HepG2 (cell line): ENCODE data around the gene SPTB. TPM values are rescaled to one million over a fixed set of nuclear protein-coding genes. Genes with fewer than 3 reads are reported as not detected.

Source experiments
- AHR ChIP-seq: IDR thresholded peaks from 2 replicates; pipeline ENCODE4 v1.6.1; 2018; ENCODE audit warnings: missing genetic modification reagents, missing compliant biosample characterization
- FIP1L1 ChIP-seq: fragments of 200-400 bp; formaldehyde crosslinking; IDR thresholded peaks from 2 replicates; pipeline ENCODE4 v1.6.1; 2018; ENCODE audit warnings: low read depth, mild to moderate bottlenecking, low read length, moderate library complexity, borderline replicate concordance; ENCODE audit not compliant: insufficient read depth
- KLF15 ChIP-seq: sonication (generic); formaldehyde crosslinking; IDR thresholded peaks from 2 replicates; pipeline ENCODE4 v1.8.1; 2023; ENCODE audit warnings: borderline replicate concordance, mild to moderate bottlenecking, inconsistent platforms, missing genetic modification reagents, mixed read lengths
- SMAD1 ChIP-seq: sonication (generic); formaldehyde crosslinking; IDR thresholded peaks from 2 replicates; pipeline ENCODE4 v1.4.0; 2020; ENCODE audit warnings: missing genetic modification reagents, low read depth, mild to moderate bottlenecking, borderline replicate concordance
- SRSF1 ChIP-seq: fragments of 200-400 bp; formaldehyde crosslinking; optimal IDR thresholded peaks from 2 replicates; pipeline ENCODE3; 2017; ENCODE audit warnings: mild to moderate bottlenecking, low read depth, low read length, moderate library complexity
- ZNF788 ChIP-seq: sonication (generic); formaldehyde crosslinking; IDR thresholded peaks from 2 replicates; pipeline ENCODE4 v1.5.0; 2020; ENCODE audit warnings: mild to moderate bottlenecking, missing genetic modification reagents, borderline replicate concordance
- polyA plus RNA-seq, 8 experiments: library from polyadenylated mRNA; depleted of rRNA in 3 of 8; stranded (reverse) in 7 of 8; unstranded in 1 of 8; fragments of >200 nt; fragmentation: Illumina TruSeq in 4 of 8; extraction: Trizol in 4 of 8; gene quantifications; 2 replicates each; pipeline versions ENCODE4 v1.2.1 to v1.2.3, GENCODE V29; 2011 to 2016; ENCODE audit warnings: low read depth in 4 of 8, missing spikeins in 1 of 8, mixed read lengths in 1 of 8; ENCODE audit not compliant: insufficient read depth in 1 of 8
- total RNA-seq, 5 experiments: library from RNA; depleted of rRNA; stranded (reverse); fragments of >200 nt; fragmentation: Illumina TruSeq; extraction: Trizol; gene quantifications; 2 replicates each; pipeline ENCODE4 v1.2.3, GENCODE V29; 2016; ENCODE audit warnings: low read depth in 1 of 5
- TF ChIP-seq, protein P1 (sequence below), 2 experiments: sonication (generic) in 1 of 2; formaldehyde crosslinking in 1 of 2; IDR thresholded peaks; 2 replicates each; pipeline versions ENCODE4 v1.6.1 to v1.9.0; 2014 to 2022; ENCODE audit warnings: antibody characterized with exemption in 1 of 2, borderline replicate concordance in 1 of 2, inconsistent platforms in 1 of 2, low read depth in 1 of 2, missing genetic modification reagents in 1 of 2

Gene SPTB
- total and polyA plus RNA-seq, 2 of the 13 experiments (the other 11 are each of a cell fraction or from before 2014, with no cell fraction given): 0.01 to 0.02 TPM

DNA sequence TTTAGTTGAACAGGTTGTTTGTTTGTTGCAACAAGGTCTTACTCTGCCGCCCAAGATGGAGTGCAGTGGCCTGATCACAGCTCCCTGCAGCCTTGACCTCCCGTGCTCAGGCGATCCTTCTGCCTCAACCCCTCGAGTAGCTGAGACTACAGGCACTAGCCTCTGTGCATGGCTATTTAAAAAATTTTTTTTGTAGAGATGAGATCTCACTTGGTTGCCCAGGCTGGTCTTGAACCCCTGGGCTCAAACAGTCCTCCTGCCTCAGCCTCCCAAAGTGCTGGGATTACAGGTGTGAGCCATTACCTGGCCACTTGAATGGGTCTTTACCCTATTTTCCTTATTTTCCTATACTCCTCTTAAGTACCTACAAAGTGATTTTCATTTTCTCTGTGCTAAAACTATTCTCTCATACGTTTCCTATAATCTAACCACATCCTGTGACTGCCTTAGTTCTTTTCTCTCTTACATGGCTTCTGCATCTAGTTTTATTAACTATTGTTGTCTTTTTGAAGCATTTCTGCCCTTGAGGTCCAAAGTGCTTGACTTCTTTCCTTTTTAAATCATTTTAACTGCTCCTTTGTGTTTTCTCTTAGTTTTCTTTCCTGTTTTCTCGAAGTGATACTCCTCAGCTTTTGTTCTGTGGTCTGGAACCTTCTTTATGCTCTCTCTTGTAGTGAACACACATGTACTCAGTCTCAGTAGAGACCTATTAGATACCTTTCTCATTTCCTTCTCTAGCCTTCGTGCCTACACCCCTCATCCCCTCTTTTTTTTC lies 48.7 kb upstream of the SPTB start (continued):
- TF ChIP-seq, protein P1, sequence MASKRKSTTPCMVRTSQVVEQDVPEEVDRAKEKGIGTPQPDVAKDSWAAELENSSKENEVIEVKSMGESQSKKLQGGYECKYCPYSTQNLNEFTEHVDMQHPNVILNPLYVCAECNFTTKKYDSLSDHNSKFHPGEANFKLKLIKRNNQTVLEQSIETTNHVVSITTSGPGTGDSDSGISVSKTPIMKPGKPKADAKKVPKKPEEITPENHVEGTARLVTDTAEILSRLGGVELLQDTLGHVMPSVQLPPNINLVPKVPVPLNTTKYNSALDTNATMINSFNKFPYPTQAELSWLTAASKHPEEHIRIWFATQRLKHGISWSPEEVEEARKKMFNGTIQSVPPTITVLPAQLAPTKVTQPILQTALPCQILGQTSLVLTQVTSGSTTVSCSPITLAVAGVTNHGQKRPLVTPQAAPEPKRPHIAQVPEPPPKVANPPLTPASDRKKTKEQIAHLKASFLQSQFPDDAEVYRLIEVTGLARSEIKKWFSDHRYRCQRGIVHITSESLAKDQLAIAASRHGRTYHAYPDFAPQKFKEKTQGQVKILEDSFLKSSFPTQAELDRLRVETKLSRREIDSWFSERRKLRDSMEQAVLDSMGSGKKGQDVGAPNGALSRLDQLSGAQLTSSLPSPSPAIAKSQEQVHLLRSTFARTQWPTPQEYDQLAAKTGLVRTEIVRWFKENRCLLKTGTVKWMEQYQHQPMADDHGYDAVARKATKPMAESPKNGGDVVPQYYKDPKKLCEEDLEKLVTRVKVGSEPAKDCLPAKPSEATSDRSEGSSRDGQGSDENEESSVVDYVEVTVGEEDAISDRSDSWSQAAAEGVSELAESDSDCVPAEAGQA (IDR thresholded peaks at IDR 0.05; ENCODE audit: low read depth): no peak
- TF ChIP-seq, protein P1 (CRISPR knock-in tag; IDR thresholded peaks at IDR 0.05; ENCODE audit: borderline replicate concordance): no peak
- TF ChIP-seq SRSF1: no peak
- no peak for TF ChIP-seq FIP1L1
- TF ChIP-seq AHR (CRISPR knock-in tag): no peak
- no peak for TF ChIP-seq ZNF788 (CRISPR knock-in tag)
- TF ChIP-seq SMAD1: no peak
- no peak for TF ChIP-seq KLF15
- TF ChIP-seq, all 625 proteins: peak for 0
